KBM-7 (cell line): ENCODE data around the gene CIAO2B.
"Not testable (repeated sequence)": the region's sequence is repeated elsewhere in the genome, so short reads cannot be mapped to it uniquely, and the experiment has no call there.

Experiments
- DNase-seq: peaks from one replicate; pipeline ENCODE4 v3.0.0-alpha.2; 2015
- in situ Hi-C: fragments of 300-500 bp; cut with MboI; formaldehyde crosslinking; loops from 2 replicates; pipeline ENCODE4 v1.14.3; 2020; ENCODE audit warnings: low sequenced_read_pairs, low pct_unique_long_range_greater_than_20kb, mixed read lengths

CIAO2B gene

GRCh38 chr16:66934138-66934838 lies at the start of gene CIAO2B:
Gene CIAO2B, minus strand, starts transcription at chr16:66934402. Its CDS starts 38 bp downstream, at chr16:66934364.
- in situ Hi-C loops = no loop called here
- peak; percentile 87 for DNase-seq

DNA sequence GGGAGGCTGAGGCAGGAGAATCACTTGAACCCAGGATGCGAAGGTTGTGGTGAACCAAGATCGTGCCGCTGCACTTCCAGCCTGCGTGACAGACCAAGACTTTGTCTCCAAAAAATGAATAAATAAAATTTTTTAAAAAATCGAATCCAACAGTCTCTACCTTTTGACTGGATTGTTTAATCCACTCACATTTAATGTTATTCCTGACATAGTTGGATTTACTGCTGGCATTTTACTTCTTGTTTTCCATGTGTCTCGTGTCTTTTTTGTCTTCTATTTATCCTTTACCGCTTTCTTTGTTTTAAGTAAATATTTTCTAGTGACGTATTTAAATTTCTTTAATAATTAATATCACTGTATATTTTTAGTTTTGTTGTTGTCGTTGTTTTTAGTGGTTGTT lies 48.8 kb upstream of the CIAO2B start:
- in situ Hi-C loops = no loop called here
- no peak for DNase-seq

DNA sequence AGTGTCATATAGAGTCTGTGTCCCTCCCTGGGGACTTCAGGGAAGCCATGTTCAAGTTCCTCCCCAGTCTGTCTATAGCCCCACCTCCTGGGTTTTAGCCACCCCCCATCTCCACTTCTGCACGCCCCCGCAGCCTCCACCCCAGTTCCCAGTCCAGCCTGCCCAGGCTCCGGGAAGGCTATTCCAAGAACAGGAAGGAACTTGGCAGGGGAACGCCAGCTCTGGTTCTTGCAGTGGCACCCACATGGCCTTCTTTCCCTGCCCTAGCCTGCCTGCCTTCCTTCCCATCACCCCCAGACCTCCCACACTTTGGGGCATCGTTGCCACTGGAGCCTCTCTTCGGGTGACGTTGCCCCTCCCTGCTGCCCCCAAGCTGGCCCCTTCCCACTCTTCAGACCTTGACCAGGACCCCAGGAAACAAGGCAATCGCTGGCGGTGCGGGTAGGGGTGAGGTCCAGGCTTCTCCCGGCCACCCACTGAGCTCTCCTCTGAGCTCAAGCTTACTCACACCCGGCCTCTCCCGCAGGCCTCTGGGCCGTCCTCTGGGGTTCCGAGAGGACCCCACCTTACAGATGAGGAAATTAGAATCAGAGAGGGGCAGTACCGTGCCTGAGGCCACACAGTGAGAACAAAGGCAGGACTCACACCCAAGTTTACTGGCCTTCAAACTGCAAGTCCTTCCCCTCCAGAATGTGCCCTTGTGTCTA lies 45.0 kb upstream of the CIAO2B start:
- in situ Hi-C loops = no loop called here
- DNase-seq = peak; percentile 52

GRCh38 chr16:66977341-66978113 lies 43.3 kb upstream of the CIAO2B start:
- in situ Hi-C loops = no loop called here
- DNase-seq = peak; percentile 87

- in situ Hi-C loops = no loop called here
- no peak for DNase-seq
These were observed 42.5 kb upstream of the CIAO2B start for GRCh38 chr16:66976746-66977145.

DNA sequence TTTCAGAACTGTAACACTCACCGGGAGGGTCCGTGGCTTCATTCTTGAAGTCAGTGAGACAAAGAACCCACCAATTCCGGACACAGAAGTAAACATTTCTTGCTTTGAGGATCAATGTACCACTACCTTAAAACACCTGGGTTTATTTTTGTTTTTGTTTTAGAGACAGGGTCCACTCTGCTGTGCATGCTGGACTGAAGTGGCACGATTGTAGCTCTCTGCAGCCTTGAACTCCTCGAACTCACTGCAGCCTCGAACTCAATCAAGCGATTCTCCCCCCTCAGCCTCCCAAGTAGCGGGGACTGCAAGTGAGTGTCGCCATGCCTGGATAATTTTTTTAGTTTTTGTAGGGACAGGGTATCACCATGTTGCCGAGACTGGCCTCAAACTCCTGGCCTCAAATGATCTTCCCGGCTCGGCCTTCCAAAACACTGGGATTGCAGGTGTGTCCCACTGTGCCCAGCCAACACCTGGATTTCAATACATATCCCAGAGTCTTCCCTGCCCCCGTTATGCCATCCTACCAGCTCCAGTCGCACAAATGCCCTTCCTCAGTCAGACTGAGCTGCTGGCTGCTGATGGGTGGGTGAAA lies 41.2 kb upstream of the CIAO2B start:
- in situ Hi-C loops = no loop called here
- no peak for DNase-seq

DNA sequence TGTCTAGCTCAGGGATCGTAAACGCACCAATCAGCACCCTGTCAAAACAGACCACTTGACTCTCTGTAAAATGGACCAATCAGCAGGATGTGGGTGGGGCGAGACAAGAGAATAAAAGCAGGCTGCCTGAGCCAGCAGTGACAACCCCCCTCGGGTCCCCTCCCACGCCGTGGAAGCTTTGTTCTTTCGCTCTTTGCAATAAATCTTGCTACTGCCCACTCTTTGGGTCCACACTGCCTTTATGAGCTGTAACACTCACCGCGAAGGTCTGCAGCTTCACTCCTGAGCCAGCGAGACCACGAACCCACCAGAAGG lies 40.7 kb upstream of the CIAO2B start:
- DNase-seq, in situ Hi-C loops: not testable (repeated sequence)

GRCh38 chr16:66974156-66974931 lies 40.1 kb upstream of the CIAO2B start:
- in situ Hi-C loops, DNase-seq: not testable (repeated sequence)

- DNase-seq = no peak
- in situ Hi-C loops = no loop called here
These were observed 39.5 kb upstream of the CIAO2B start for GRCh38 chr16:66973716-66974115.

GRCh38 chr16:66972983-66973382 lies 38.8 kb upstream of the CIAO2B start:
- in situ Hi-C loops = no loop called here
- no peak for DNase-seq

GRCh38 chr16:66970775-66971720 lies 36.8 kb upstream of the CIAO2B start:
- in situ Hi-C loops = no loop called here

DNA sequence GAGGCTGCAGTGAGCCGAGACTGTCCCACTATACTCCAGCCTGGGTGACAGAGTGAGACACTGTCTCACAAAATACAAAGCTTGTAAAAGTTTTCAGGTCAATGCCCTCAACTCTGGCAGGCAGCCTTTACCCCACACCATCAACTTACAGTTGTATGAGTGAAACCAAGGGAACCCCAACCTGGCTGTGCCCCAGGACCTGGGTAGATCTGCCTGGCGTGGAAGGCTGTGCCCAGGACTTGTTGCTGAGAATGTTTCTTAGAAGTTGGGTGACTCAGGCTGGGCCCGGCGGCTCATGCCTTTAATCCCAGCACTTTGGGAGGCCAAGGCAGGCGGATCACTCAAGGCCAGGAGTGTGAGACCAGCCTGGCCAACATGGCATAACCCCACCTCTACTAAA lies 34.6 kb upstream of the CIAO2B start:
- in situ Hi-C loops = no loop called here
- no peak for DNase-seq

More at GRCh38 chr16:66970775-66971720, 36.8 kb upstream of the CIAO2B start:
- no peak for DNase-seq

DNA sequence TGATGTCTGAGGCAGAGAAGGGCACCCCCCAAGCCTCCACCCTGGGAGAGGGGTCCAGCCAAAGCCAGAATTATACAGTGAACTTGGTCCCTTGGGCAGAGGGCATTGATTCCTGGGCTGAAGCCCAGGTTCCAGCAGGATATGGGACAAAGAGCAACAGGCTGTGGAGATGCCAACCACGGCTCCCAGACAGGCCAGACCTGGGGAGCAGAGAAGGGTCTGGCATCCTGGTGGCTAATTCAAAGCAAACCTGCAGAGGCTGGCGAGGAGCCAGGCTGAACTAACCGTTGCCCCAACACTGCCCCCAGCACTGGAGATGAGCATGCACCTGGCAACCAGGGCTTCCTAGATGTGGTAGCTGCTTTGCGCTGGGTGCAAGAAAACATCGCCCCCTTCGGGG lies 29.8 kb upstream of the CIAO2B start:
- in situ Hi-C loops = no loop called here
- DNase-seq = no peak

- in situ Hi-C loops = no loop called here
- no peak for DNase-seq
These were observed 27.7 kb upstream of the CIAO2B start for GRCh38 chr16:66961914-66962313.

DNA sequence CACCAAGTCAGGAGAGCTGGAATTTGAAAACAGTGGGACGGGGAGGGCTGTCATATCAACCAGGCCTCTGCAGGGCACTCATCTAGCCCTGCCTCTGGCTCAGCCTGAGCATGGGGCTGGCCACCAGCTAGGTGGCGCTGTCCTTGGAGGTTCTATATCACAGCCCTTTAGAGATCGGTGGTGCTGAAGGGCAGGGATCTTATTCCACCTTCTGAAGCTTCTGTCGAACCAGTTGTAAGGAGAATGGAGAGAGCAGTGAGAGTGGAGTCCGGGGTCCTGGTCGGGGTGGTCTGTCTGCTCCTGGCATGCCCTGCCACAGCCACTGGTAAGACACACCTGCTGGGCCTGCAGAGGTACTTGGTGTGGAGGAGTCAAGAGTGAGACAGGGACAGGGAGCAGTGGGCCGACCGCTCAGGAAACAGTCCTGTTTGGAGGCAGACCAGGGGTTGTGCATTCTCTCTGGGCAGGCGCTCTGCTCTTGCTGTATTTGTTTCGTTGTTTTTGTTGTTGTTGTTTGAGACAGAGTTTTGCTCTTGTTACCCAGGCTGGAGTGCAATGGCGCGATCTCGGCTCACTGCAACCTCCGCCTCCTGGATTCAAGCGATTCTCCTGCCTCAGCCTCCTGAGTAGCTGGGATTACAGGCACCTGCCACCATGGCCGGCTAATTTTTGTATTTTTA lies 27.0 kb upstream of the CIAO2B start, which contains the start of gene CES3:
CES3 (plus strand) TSS at position 202 of the 680 bp plus-strand sequence; CDS start at position 244, 42 bp downstream.
- DNase-seq = peak; percentile 88
- in situ Hi-C loops = no loop called here

- in situ Hi-C loops = no loop called here
- DNase-seq = no peak
These were observed 26.1 kb upstream of the CIAO2B start for GRCh38 chr16:66960270-66960669.

- in situ Hi-C loops = no loop called here
- DNase-seq = no peak
These were observed 25.5 kb upstream of the CIAO2B start for GRCh38 chr16:66959704-66960161.
